ENCODE results near the gene FAM13A.

DNA sequence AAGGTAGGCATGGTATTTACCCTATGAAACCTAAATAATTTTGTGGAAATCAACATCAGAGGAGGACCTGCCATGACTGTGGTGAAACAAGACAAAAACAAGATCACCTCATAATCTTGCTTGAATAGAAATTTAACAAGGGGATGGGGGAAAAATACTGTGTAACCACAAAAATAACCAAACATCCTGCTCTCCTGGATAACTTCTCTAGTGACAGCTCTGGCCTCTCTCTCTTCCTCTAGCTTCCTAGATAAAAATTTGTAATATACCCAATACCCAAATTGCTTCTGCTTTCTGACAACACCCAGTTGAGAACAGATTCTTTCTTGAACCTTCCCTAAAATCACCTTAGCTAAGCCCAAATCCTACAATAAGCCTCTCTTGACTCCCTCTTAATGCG is 42.5 kb upstream of the FAM13A start:
- TF ChIP-seq POLR2A (IDR thresholded peaks at IDR 0.05) (no peak), CTCF (IDR thresholded peaks at IDR 0.05) (no peak)
